ENCODE data around the gene MYH7. TPM values are rescaled to one million over a fixed set of nuclear protein-coding genes. Genes with fewer than 3 reads are reported as not detected.

The MYH7 gene
- polyA plus RNA-seq, 1 donor (not counting 4 experiments of a cell fraction or from before 2014, with no cell fraction given) = not detected

GRCh38 chr14:23398348-23398747, 37.1 kb downstream of the MYH7 start:
- FAIRE-seq (no peak), DNase-seq (ENCODE audit: low read depth, low spot score) (no peak)
- no peak overlapping the region for H3K9ac ChIP-seq (ENCODE audit: control insufficient read depth, extremely low read depth, insufficient read depth, low read length)
- no peaks in the 10 kb centered on the region for H3K9me3 ChIP-seq (ENCODE audit: control insufficient read depth, low read depth, low read length)
- no peak overlapping the region for H3K27ac ChIP-seq (ENCODE audit: control insufficient read depth, insufficient read depth, low read length)
- H3K4me3 ChIP-seq (ENCODE audit: control insufficient read depth in 2 of 3, extremely low read depth in 1 of 3, insufficient read depth in 2 of 3, low read depth in 1 of 3, low read length in 3 of 3) = no peak overlapping the region
- TF ChIP-seq EZH2 (IDR thresholded peaks at IDR 0.05; ENCODE audit: low read length) (no peak), CTCF (optimal IDR thresholded peaks at IDR 0.05 in 1 of 3, IDR thresholded peaks at IDR 0.05 in 1 of 3, conservative IDR thresholded peaks at IDR 0.05 in 1 of 3; ENCODE audit: extremely low read depth in 1 of 3, insufficient read depth in 2 of 3, low read length in 3 of 3) (no peak)
- H3K9me1 ChIP-seq (ENCODE audit: control insufficient read depth, extremely low read depth, insufficient read depth, low read length) = no peaks in the 10 kb centered on the region
- H3K79me2 ChIP-seq (ENCODE audit: control insufficient read depth, insufficient read depth, low read length) = no peaks in the 10 kb centered on the region
- dilution Hi-C loops (cut with MboI; ENCODE audit: extremely low pct_ligation_motif_present, low sequenced_read_pairs) = no loop called here
- H3K4me1 ChIP-seq (ENCODE audit: control insufficient read depth, extremely low read depth, insufficient read depth, low read length) = no peaks in the 10 kb centered on the region
- H3K27me3 ChIP-seq (ENCODE audit: control insufficient read depth, extremely low read depth, insufficient read depth, low read length) = no peaks in the 10 kb centered on the region
- H4K20me1 ChIP-seq (ENCODE audit: control insufficient read depth, extremely low read depth, insufficient read depth, low read length) = no peaks in the 10 kb centered on the region
- no peaks in the 10 kb centered on the region for H3K36me3 ChIP-seq (ENCODE audit: control insufficient read depth in 2 of 2, extremely low read depth in 1 of 2, insufficient read depth in 2 of 2, low read length in 2 of 2)
- no peak overlapping the region for H3K4me2 ChIP-seq (ENCODE audit: control insufficient read depth, extremely low read depth, insufficient read depth, low read depth, low read length)
- H2AFZ ChIP-seq (ENCODE audit: control insufficient read depth, low read length) = no peak overlapping the region

- DNase-seq (ENCODE audit: low read depth, low spot score) (no peak), FAIRE-seq (no peak)
- dilution Hi-C loops (cut with MboI; ENCODE audit: extremely low pct_ligation_motif_present, low sequenced_read_pairs) = no loop called here
- TF ChIP-seq CTCF (optimal IDR thresholded peaks at IDR 0.05 in 1 of 3, IDR thresholded peaks at IDR 0.05 in 1 of 3, conservative IDR thresholded peaks at IDR 0.05 in 1 of 3; ENCODE audit: extremely low read depth in 1 of 3, insufficient read depth in 2 of 3, low read length in 3 of 3) = no peak
- no peak for TF ChIP-seq EZH2 (IDR thresholded peaks at IDR 0.05; ENCODE audit: low read length)
- no peaks in the 10 kb centered on the region for H3K79me2 ChIP-seq (ENCODE audit: control insufficient read depth, insufficient read depth, low read length)
- H3K27me3 ChIP-seq (ENCODE audit: control insufficient read depth, extremely low read depth, insufficient read depth, low read length) = peaks cover 6% of the 10 kb centered on the region
- no peak overlapping the region for H3K4me2 ChIP-seq (ENCODE audit: control insufficient read depth, extremely low read depth, insufficient read depth, low read depth, low read length)
- no peaks in the 10 kb centered on the region for H3K36me3 ChIP-seq (ENCODE audit: control insufficient read depth in 2 of 2, extremely low read depth in 1 of 2, insufficient read depth in 2 of 2, low read length in 2 of 2)
- H3K4me1 ChIP-seq (ENCODE audit: control insufficient read depth, extremely low read depth, insufficient read depth, low read length) = no peaks in the 10 kb centered on the region
- H3K27ac ChIP-seq (ENCODE audit: control insufficient read depth, insufficient read depth, low read length) = no peak overlapping the region
- no peak overlapping the region for H2AFZ ChIP-seq (ENCODE audit: control insufficient read depth, low read length)
- no peaks in the 10 kb centered on the region for H3K9me1 ChIP-seq (ENCODE audit: control insufficient read depth, extremely low read depth, insufficient read depth, low read length)
- no peak overlapping the region for H3K9ac ChIP-seq (ENCODE audit: control insufficient read depth, extremely low read depth, insufficient read depth, low read length)
- H3K9me3 ChIP-seq (ENCODE audit: control insufficient read depth, low read depth, low read length) = no peaks in the 10 kb centered on the region
- H4K20me1 ChIP-seq (ENCODE audit: control insufficient read depth, extremely low read depth, insufficient read depth, low read length) = no peaks in the 10 kb centered on the region
- H3K4me3 ChIP-seq (ENCODE audit: control insufficient read depth in 2 of 3, extremely low read depth in 1 of 3, insufficient read depth in 2 of 3, low read depth in 1 of 3, low read length in 3 of 3) = no peak overlapping the region
These were observed 38.6 kb downstream of the MYH7 start for GRCh38 chr14:23396781-23397407.
